HG03354 (cell line): ENCODE measurements around the gene KASH5.

Experiments
- ATAC-seq: cut with Tn5 transposase; IDR thresholded peaks from one replicate; pipeline ENCODE4 v1.9.1; 2021; ENCODE audit warnings: mild to moderate bottlenecking; ENCODE audit not compliant: unreplicated experiment, poor library complexity, severe bottlenecking

Gene KASH5

DNA sequence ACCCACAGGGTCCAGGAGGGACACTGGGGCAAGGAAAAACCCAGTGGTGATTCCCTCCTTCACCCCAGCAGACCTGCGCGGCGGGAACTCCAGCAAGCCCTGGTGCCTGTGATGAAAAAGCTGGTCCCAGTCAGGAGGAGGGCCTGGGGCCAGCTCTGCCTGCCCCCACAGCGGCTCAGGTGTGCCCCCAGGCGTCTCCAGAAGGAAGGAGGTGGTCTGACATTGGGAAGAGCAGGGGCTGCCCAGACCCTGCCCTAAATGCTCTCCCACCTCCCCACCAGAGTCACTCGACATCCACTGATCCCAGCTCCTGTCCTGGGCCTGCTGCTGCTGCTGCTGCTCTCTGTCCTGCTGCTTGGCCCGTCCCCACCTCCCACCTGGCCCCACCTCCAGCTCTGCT is 29.0 kb downstream of the KASH5 start:
- ATAC-seq = no peak

DNA sequence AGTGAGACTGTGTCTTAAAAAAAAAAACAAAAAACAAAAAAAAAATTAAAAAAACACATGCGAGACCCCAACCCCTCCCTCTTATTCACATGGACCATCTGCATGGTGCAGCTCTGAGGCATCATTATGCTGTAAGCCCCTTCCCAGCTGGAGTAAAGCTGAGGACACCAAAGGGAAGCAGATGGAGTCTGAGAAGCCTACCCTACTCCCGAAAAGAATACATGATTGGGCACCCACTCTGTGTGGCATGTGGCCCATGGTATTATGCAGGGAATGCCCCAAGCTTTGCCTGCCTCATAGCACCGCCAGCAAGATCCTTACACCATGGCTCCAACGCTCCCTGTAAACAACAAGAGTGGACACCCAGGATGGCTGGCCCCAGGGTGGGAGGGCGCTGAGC is 30.5 kb downstream of the KASH5 start:
- no peak for ATAC-seq

GRCh38 chr19:49419173-49419572 is 31.1 kb downstream of the KASH5 start:
- ATAC-seq = no peak

- no peak for ATAC-seq
Observed at GRCh38 chr19:49420227-49420626, 32.2 kb downstream of the KASH5 start.

GRCh38 chr19:49421039-49421877 is 33.2 kb downstream of the KASH5 start:
- ATAC-seq = no peak

DNA sequence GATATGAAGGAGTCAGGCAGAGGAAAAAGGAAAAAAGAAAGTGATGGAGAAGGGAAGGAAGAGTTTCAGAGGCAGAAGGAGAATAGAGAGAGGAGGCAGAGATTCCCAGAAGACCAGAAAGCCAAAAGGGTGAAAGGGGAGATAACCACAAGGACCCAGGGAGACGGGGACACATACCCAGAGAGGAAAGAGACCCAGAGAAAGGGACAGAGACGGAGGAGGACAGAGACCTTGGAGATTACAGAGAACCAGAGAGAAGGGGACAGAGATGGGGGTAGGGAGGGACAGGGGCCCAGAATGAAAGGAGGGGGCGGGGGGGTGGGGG is 33.8 kb downstream of the KASH5 start:
- no peak for ATAC-seq

- no peak for ATAC-seq
Observed at GRCh38 chr19:49422407-49423070, 34.5 kb downstream of the KASH5 start.

- no peak for ATAC-seq
Observed at GRCh38 chr19:49423071-49423984, 35.3 kb downstream of the KASH5 start, which contains the start of gene PTH2. Gene PTH2 (minus strand): TSS chr19:49423441. CDS start chr19:49423339, 102 bp downstream.

DNA sequence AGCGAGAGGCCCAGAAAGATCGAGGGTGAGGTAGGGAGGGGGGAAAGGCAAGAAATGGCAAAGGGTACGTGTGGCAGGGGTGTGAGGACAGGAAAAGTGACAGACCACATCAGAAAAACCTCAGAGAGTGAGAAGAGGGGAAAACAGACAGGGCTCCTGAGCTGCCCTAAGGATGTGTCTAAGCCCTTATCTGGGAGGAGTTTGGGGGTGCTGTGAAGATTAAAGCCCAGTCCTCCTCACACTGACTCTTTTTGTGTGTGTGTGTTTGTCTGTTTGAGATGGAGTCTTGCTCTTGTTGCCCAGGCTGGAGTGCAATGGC is 35.9 kb downstream of the KASH5 start:
- no peak for ATAC-seq

DNA sequence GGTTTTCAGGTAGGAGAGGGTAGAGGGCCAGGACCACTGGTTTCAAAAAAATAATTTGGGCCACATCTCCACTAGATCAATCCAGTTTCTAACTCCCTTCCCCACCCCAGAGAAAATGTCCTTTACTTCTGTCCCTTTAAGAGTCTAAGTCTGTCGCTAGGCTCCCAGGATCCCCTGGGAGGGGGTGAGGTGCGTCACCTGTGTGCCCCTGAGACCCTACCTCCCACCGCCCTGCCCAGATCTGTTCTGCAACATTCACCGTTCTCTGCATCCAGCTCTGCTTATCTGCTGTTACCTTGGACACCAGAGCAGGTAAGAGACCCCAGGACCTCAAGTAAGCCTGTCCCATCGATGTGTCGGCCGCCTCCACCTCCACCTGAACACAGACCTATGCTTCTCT is 37.1 kb downstream of the KASH5 start, which contains the start of gene GFY:
Gene GFY (plus strand): TSS at position 211 of the 400 bp plus-strand sequence. CDS start 1,043 bp downstream, outside the sequence.
- ATAC-seq = no peak

GRCh38 chr19:49425922-49426592 is 38.0 kb downstream of the KASH5 start:
- ATAC-seq = no peak

GRCh38 chr19:49427339-49427738 is 39.3 kb downstream of the KASH5 start:
- ATAC-seq = no peak

GRCh38 chr19:49427855-49428546 is 40.0 kb downstream of the KASH5 start:
- no peak for ATAC-seq

DNA sequence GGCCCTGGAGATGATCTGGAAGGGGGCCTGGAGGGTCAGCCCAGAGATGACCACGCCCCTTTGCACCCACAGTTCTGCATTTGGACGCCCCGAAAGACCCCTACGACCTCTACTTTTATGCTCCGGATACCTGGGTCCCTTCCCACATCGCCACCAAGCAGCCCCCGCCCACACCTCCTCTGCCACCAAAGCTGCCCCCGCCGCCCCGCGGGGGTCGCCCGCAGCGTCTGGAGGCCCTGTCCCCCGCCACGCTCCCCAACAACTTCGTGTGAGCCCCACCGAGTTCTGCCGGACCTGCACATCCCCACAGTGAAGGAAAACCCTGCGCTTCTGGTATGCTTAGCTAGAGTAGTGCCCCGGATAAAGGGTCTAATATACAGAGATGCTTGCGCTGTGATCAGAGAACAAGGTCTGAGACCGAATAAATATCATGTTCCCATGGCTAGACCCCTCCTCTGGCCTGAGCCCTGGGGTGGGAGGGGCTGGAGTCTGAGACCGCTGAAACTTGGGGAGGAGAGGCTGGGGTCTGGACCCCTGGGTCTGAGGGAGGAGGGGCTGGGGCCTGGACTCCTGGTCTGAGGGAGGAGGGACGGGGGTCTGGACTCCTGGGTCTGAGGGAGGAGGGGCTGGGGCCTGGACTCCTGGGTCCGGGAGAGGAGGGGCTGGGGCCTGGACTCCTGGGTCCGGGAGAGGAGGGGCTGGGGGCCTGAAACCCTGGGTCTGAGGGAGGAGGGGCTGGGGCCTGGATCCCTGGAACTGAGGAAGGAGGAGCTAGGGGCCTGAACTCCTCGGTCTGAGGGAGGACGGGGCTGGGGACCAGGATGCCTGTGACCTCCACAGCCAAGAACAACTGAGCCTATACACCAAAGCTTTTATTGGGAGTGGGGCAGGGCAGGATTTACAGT is 40.8 kb downstream of the KASH5 start:
- ATAC-seq = no peak

DNA sequence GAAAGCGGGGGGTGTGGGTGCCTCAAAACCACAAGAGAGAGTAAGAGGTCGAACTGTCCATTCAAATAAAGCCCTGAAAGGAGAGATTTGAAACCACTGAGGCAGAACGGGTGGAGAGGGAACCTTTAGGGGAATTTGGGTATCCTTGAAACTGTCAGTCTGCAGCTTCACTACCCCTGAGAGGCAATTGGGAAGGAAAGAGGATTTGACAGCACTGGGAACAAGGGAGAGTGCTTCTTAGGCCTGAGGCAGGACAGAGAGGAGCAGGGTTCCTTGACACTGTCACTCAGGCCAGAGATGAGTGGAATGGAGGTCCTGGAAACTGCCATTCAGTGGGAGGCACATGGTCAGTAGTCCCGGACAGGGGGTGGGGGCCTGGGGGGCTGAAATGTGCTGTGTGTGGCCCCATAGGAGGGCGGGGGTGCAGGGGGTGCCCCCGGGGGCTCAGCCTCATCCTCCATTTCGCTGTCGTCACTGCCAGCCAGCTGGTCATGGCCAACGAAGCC is 42.2 kb downstream of the KASH5 start:
- ATAC-seq = no peak

- no peak for ATAC-seq
Observed at GRCh38 chr19:49430678-49431329, 42.8 kb downstream of the KASH5 start.

- ATAC-seq = no peak
Observed at GRCh38 chr19:49431330-49431749, 43.3 kb downstream of the KASH5 start.
